Activated CD4-positive, alpha-beta T cell treated with anti-CD3 and anti-CD28 coated beads, Interleukin-2, amount 50 U/mL, for 4 hours (primary cell): ENCODE results near the gene MRFAP1.

Experiments used
- DNase-seq, 2 experiments: peaks; one replicate each; pipeline ENCODE4 v3.0.0-alpha.2; 2020

MRFAP1 gene

GRCh38 chr4:6640292-6641163 lies at the start of gene MRFAP1:
TSS of gene MRFAP1 (plus strand) at chr4:6640685. CDS start at chr4:6640863, 178 bp downstream.
- DNase-seq, result peak; percentile 92 to 93

GRCh38 chr4:6591313-6591712 lies 49.2 kb upstream of the MRFAP1 start:
- no peak for DNase-seq

- DNase-seq, result no peak
These were observed 48.7 kb upstream of the MRFAP1 start for GRCh38 chr4:6591781-6592180.

GRCh38 chr4:6592804-6593563 lies 47.5 kb upstream of the MRFAP1 start:
- DNase-seq, result no peak

- no peak for DNase-seq
These were observed 46.1 kb upstream of the MRFAP1 start for GRCh38 chr4:6594341-6594740.

GRCh38 chr4:6594826-6595355 lies 45.6 kb upstream of the MRFAP1 start:
- no peak for DNase-seq

- DNase-seq, result no peak
These were observed 44.5 kb upstream of the MRFAP1 start for GRCh38 chr4:6595897-6596537.

GRCh38 chr4:6596948-6597347 lies 43.5 kb upstream of the MRFAP1 start:
- no peak for DNase-seq

GRCh38 chr4:6598127-6598526 lies 42.4 kb upstream of the MRFAP1 start:
- DNase-seq, result no peak

- no peak for DNase-seq
These were observed 41.8 kb upstream of the MRFAP1 start for GRCh38 chr4:6598641-6599040.

- no peak for DNase-seq
These were observed 38.7 kb upstream of the MRFAP1 start for GRCh38 chr4:6601661-6602250.

- no peak for DNase-seq
These were observed 38.2 kb upstream of the MRFAP1 start for GRCh38 chr4:6602289-6602688.

GRCh38 chr4:6603128-6603527 lies 37.4 kb upstream of the MRFAP1 start:
- DNase-seq, result no peak

GRCh38 chr4:6605114-6605513 lies 35.4 kb upstream of the MRFAP1 start:
- DNase-seq, result no peak

- no peak for DNase-seq
These were observed 34.9 kb upstream of the MRFAP1 start for GRCh38 chr4:6605605-6606004.

- DNase-seq, result no peak
These were observed 33.8 kb upstream of the MRFAP1 start for GRCh38 chr4:6606465-6607235.

- no peak for DNase-seq
These were observed 33.0 kb upstream of the MRFAP1 start for GRCh38 chr4:6607368-6608055.

GRCh38 chr4:6608758-6609414 lies 31.6 kb upstream of the MRFAP1 start:
- DNase-seq, result no peak

- no peak for DNase-seq
These were observed 30.9 kb upstream of the MRFAP1 start for GRCh38 chr4:6609415-6610079.

- no peak for DNase-seq
These were observed 29.5 kb upstream of the MRFAP1 start for GRCh38 chr4:6610856-6611430.
